ENCODE results near the gene FRK. TPM values are rescaled to one million over a fixed set of nuclear protein-coding genes. Genes with fewer than 3 reads are reported as not detected.

FRK gene
- total RNA-seq, 1 donor from 2014 or later, result 0.05 TPM

DNA sequence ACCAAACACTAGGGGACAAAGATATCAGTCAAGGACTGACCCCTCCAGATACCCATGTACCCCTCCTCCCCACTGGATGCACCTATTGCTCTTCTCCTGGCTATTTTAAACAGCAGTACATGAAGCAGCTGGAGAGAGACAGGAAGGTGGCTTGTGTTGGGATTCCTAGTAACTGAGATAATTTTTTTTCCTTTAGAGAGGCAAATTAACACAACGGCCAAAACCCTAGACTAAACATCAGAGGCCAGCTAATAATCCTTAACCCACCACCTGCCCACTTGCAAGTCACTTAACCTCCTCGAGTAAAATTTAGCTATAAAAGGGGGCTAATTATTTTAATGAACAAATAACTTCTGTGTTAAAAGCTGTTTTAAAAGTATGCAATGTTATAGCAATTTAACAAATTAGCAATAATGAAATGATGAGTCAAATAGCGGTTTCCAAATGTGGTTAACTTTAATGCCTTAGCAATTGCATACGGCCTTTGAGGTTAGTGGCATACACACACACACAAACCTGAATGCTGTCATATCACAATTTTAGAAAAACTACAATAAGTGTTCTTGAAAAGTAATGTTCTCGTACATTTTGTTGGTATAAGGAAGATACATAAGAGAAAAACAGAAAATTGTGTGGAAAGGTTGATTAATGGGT lies 151.7 kb downstream of the FRK start:
- H3K27me3 Mint-ChIP-seq (ENCODE audit: unreplicated experiment), result peaks cover 9% of the 10 kb centered on the region

DNA sequence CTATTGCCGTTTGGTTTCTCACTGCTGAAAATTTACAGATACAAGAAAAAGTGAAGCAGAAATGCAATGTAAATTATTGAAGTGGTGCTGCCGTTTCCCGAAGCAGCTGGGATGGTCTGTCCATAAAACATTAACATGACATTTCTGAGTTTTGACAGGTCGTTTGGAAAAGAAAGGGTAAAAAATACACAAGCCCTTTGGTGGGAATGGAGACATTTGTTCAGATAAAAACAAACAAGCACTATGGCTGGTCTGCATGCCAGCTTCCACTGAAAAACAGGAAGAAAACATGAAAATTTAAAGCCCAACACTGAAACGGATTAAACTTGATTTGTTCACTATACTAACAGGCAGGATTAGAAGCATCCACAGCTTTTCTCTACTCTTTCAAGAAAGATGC lies 155.2 kb downstream of the FRK start:
- H3K27ac Mint-ChIP-seq (ENCODE audit: unreplicated experiment), result no peak overlapping the region
- TF ChIP-seq, protein P1, sequence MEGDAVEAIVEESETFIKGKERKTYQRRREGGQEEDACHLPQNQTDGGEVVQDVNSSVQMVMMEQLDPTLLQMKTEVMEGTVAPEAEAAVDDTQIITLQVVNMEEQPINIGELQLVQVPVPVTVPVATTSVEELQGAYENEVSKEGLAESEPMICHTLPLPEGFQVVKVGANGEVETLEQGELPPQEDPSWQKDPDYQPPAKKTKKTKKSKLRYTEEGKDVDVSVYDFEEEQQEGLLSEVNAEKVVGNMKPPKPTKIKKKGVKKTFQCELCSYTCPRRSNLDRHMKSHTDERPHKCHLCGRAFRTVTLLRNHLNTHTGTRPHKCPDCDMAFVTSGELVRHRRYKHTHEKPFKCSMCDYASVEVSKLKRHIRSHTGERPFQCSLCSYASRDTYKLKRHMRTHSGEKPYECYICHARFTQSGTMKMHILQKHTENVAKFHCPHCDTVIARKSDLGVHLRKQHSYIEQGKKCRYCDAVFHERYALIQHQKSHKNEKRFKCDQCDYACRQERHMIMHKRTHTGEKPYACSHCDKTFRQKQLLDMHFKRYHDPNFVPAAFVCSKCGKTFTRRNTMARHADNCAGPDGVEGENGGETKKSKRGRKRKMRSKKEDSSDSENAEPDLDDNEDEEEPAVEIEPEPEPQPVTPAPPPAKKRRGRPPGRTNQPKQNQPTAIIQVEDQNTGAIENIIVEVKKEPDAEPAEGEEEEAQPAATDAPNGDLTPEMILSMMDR (IDR thresholded peaks at IDR 0.05), result no peak
- no peaks in the 10 kb centered on the region for H3K9me3 Mint-ChIP-seq (ENCODE audit: unreplicated experiment)
- H3K4me1 Mint-ChIP-seq (ENCODE audit: unreplicated experiment), result no peaks in the 10 kb centered on the region
- no peak overlapping the region for H3K4me3 Mint-ChIP-seq (ENCODE audit: unreplicated experiment)
- H3K27me3 Mint-ChIP-seq (ENCODE audit: unreplicated experiment), result no peaks in the 10 kb centered on the region
- no peak for DNase-seq (ENCODE audit: extremely low spot score, unreplicated experiment)
- H3K36me3 Mint-ChIP-seq (ENCODE audit: unreplicated experiment), result no peaks in the 10 kb centered on the region

More for the DNA sequence above, 151.7 kb downstream of the FRK start:
- no peaks in the 10 kb centered on the region for H3K4me1 Mint-ChIP-seq (ENCODE audit: unreplicated experiment)
- TF ChIP-seq, protein P1 (IDR thresholded peaks at IDR 0.05), result no peak
- no peak for DNase-seq (ENCODE audit: extremely low spot score, unreplicated experiment)
- H3K9me3 Mint-ChIP-seq (ENCODE audit: unreplicated experiment), result no peaks in the 10 kb centered on the region
- no peak overlapping the region for H3K27ac Mint-ChIP-seq (ENCODE audit: unreplicated experiment)
- H3K36me3 Mint-ChIP-seq (ENCODE audit: unreplicated experiment), result no peaks in the 10 kb centered on the region
- no peak overlapping the region for H3K4me3 Mint-ChIP-seq (ENCODE audit: unreplicated experiment)

DNA sequence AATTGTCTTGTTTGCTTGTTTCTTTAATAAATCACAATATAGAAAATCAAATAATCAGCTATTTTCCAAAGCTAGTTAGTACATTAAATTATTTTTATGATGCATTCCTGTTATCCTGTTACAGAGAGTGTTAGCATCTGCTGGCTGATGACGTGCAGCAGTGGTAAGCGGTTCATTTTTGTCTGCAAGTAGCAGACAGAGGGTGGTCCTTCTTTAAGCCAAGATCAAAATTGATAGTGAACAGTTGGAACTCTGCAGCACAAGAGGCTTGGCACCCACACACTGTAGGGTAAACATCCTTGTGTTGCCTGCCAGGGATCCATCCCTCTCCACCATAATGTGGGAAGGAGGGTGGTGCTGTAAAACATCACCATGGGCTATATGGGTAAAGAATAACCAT lies 158.3 kb downstream of the FRK start:
- Mint-ChIP-seq H3K27me3 (ENCODE audit: unreplicated experiment) (no peaks in the 10 kb centered on the region), H3K4me3 (ENCODE audit: unreplicated experiment) (no peak overlapping the region), H3K27ac (ENCODE audit: unreplicated experiment) (no peak overlapping the region), H3K4me1 (ENCODE audit: unreplicated experiment) (peaks cover 10% of the 10 kb centered on the region), H3K9me3 (ENCODE audit: unreplicated experiment) (no peaks in the 10 kb centered on the region), H3K36me3 (ENCODE audit: unreplicated experiment) (no peaks in the 10 kb centered on the region)
- TF ChIP-seq, protein P1 (IDR thresholded peaks at IDR 0.05), result no peak
- no peak for DNase-seq (ENCODE audit: extremely low spot score, unreplicated experiment)

DNA sequence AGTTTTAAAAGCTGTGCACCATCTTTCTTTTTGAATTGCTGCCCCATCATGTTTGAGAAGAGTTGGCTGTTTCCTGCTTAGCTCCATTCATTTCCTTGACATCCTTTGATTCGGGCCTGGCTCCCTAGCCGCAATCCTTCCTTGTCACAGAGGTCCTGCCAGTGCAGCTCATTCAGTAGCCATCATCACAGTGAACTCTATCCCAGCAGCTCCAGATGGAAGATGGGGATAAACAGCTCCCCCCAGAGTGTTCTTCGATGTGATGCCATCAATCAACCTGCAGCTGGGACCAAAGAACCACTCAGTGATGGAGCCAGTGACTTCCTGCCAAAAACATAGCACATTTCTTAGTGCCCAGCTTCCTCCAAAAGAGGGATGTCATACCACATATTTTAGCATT lies 158.8 kb downstream of the FRK start:
- H3K27me3 Mint-ChIP-seq (ENCODE audit: unreplicated experiment), result no peaks in the 10 kb centered on the region
- peaks cover 11% of the 10 kb centered on the region for H3K4me1 Mint-ChIP-seq (ENCODE audit: unreplicated experiment)
- H3K4me3 Mint-ChIP-seq (ENCODE audit: unreplicated experiment), result no peak overlapping the region
- H3K27ac Mint-ChIP-seq (ENCODE audit: unreplicated experiment), result no peak overlapping the region
- H3K36me3 Mint-ChIP-seq (ENCODE audit: unreplicated experiment), result no peaks in the 10 kb centered on the region
- TF ChIP-seq, protein P1 (IDR thresholded peaks at IDR 0.05), result no peak
- DNase-seq (ENCODE audit: extremely low spot score, unreplicated experiment), result no peak
- H3K9me3 Mint-ChIP-seq (ENCODE audit: unreplicated experiment), result no peaks in the 10 kb centered on the region

DNA sequence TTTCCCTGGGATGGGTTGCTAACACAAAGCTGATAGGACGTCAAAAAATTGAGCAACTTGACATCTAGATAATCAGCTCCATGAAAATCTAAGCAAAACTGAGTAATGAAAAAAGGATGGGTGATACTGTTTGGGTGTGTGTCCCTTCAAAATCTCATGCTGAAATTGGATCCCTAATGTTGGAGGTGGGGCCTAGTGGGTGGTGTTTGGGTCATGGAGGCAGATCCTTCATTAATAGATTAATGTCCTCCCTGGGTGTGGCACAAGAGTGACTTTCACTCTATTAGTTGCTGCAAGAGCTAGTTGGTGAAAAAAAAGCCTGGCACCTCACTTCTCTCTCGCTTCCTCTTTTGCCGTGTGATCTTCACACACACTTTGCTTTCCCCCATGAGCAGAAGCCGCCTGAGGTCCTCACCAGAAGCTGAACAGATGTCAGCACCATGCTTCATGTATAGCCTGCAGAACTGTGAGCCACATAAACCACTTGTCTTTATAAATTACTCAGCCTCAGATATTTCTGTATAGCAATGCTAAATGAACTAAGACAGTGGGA lies 160.9 kb downstream of the FRK start:
- no peaks in the 10 kb centered on the region for H3K9me3 Mint-ChIP-seq (ENCODE audit: unreplicated experiment)
- H3K27me3 Mint-ChIP-seq (ENCODE audit: unreplicated experiment), result no peaks in the 10 kb centered on the region
- H3K4me1 Mint-ChIP-seq (ENCODE audit: unreplicated experiment), result peaks cover 14% of the 10 kb centered on the region
- TF ChIP-seq, protein P1 (IDR thresholded peaks at IDR 0.05), result no peak
- H3K36me3 Mint-ChIP-seq (ENCODE audit: unreplicated experiment), result no peaks in the 10 kb centered on the region
- H3K27ac Mint-ChIP-seq (ENCODE audit: unreplicated experiment), result no peak overlapping the region
- H3K4me3 Mint-ChIP-seq (ENCODE audit: unreplicated experiment), result no peak overlapping the region
- DNase-seq (ENCODE audit: extremely low spot score, unreplicated experiment), result no peak

Measured in osteocyte (in vitro differentiated cells).